Measurements from ENCODE around the gene ZNF292. TPM values are rescaled to one million over a fixed set of nuclear protein-coding genes. Genes with fewer than 3 reads are reported as not detected.
"Not testable (repeated sequence)": the region's sequence is repeated elsewhere in the genome, so short reads cannot be mapped to it uniquely, and the experiment has no call there.

The ZNF292 gene
- polyA plus RNA-seq (ENCODE audit: insufficient read length in 4 of 4): 10 to 100 TPM; 39.3 to 46.8 (median 41.6) TPM

GRCh38 chr6:87154993-87155841 lies at the start of gene ZNF292:
TSS of gene ZNF292 (plus strand) at chr6:87155565. CDS start at chr6:87155592, 27 bp downstream.
- peak; percentile 89 to 92 (median 91) for DNase-seq (ENCODE audit: low read depth in 4 of 4, low spot score in 3 of 4)

GRCh38 chr6:87105823-87106222 lies 49.5 kb upstream of the ZNF292 start:
- DNase-seq (ENCODE audit: low read depth in 4 of 4, low spot score in 3 of 4): no peak

GRCh38 chr6:87110636-87111035 lies 44.7 kb upstream of the ZNF292 start:
- DNase-seq (ENCODE audit: low read depth in 4 of 4, low spot score in 3 of 4): no peak

GRCh38 chr6:87115402-87116135 lies 39.8 kb upstream of the ZNF292 start:
- no peak for DNase-seq (ENCODE audit: low read depth in 4 of 4, low spot score in 3 of 4)

GRCh38 chr6:87116922-87117321 lies 38.4 kb upstream of the ZNF292 start:
- DNase-seq (ENCODE audit: low read depth in 4 of 4, low spot score in 3 of 4): no peak

GRCh38 chr6:87118054-87118453 lies 37.3 kb upstream of the ZNF292 start:
- DNase-seq (ENCODE audit: low read depth in 4 of 4, low spot score in 3 of 4): no peak

GRCh38 chr6:87122477-87122876 lies 32.9 kb upstream of the ZNF292 start:
- DNase-seq (ENCODE audit: low read depth in 4 of 4, low spot score in 3 of 4): no peak

GRCh38 chr6:87124074-87124473 lies 31.3 kb upstream of the ZNF292 start:
- peak in 1 of 4 donors; percentile 9 for DNase-seq (ENCODE audit: low read depth in 4 of 4, low spot score in 3 of 4)

- no peak for DNase-seq (ENCODE audit: low read depth in 4 of 4, low spot score in 3 of 4)
Observed at GRCh38 chr6:87126501-87126900, 28.9 kb upstream of the ZNF292 start.

GRCh38 chr6:87127737-87128136 lies 27.6 kb upstream of the ZNF292 start:
- DNase-seq (ENCODE audit: low read depth in 4 of 4, low spot score in 3 of 4): no peak

GRCh38 chr6:87136963-87137362 lies 18.4 kb upstream of the ZNF292 start:
- DNase-seq (ENCODE audit: low read depth in 4 of 4, low spot score in 3 of 4): no peak

GRCh38 chr6:87139236-87139635 lies 16.1 kb upstream of the ZNF292 start:
- no peak for DNase-seq (ENCODE audit: low read depth in 4 of 4, low spot score in 3 of 4)

GRCh38 chr6:87139927-87140326 lies 15.4 kb upstream of the ZNF292 start:
- DNase-seq (ENCODE audit: low read depth in 4 of 4, low spot score in 3 of 4): not testable (repeated sequence)

- DNase-seq (ENCODE audit: low read depth in 4 of 4, low spot score in 3 of 4): no peak
Observed at GRCh38 chr6:87146363-87146762, 9.0 kb upstream of the ZNF292 start.

- DNase-seq (ENCODE audit: low read depth in 4 of 4, low spot score in 3 of 4): no peak
Observed at GRCh38 chr6:87150406-87150805, 5.0 kb upstream of the ZNF292 start.

GRCh38 chr6:87151471-87151780 lies 3.9 kb upstream of the ZNF292 start:
- DNase-seq (ENCODE audit: low read depth in 4 of 4, low spot score in 3 of 4): peak in 1 of 4 donors; percentile 12

- peak; percentile 37 to 44 (median 42) for DNase-seq (ENCODE audit: low read depth in 4 of 4, low spot score in 3 of 4)
Observed at GRCh38 chr6:87151781-87152525, 3.4 kb upstream of the ZNF292 start.

- DNase-seq (ENCODE audit: low read depth in 4 of 4, low spot score in 3 of 4): peak in 1 of 4 donors; percentile 23
Observed at GRCh38 chr6:87152526-87152955, 2.8 kb upstream of the ZNF292 start.

GRCh38 chr6:87154641-87154992 lies 748 bp upstream of the ZNF292 start:
- DNase-seq (ENCODE audit: low read depth in 4 of 4, low spot score in 3 of 4): peak in 1 of 4 donors; percentile 8

GRCh38 chr6:87155842-87156815 lies 764 bp downstream of the ZNF292 start:
- peak in 2 of 4 donors; percentile 46 to 68 for DNase-seq (ENCODE audit: low read depth in 4 of 4, low spot score in 3 of 4)

Data from left renal pelvis (tissue), 4 donors.